ENCODE data around the gene CFD. TPM values are rescaled to one million over a fixed set of nuclear protein-coding genes. Genes with fewer than 3 reads are reported as not detected.

The CFD gene
- polyA plus RNA-seq, 1 donor from 2014 or later, result 5.3 TPM

DNA sequence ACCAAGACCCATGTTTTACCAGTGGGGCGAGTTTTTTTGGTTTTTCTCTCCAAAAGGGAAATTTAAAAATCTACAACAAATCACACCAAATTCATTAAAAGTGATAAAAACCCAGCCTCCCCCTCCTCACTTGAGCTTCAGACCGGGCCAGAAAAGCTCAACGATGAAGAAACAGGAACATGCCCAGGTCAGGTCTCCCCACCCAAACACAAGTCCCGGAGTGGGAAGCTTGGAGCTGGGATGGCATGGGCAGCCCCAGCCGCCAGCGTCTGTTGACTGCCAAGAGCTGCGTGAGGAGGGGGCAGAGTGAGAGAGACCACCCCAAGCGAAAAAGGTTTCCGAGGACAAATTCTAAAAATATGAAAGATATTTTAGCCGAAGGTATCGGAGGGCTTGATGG, 37.5 kb downstream of the CFD start:
- no peaks in the 10 kb centered on the region for H4K20me1 ChIP-seq (ENCODE audit: insufficient read depth)
- H3K27ac ChIP-seq (ENCODE audit: low read length), result no peak overlapping the region
- H3K27me3 ChIP-seq (ENCODE audit: insufficient read depth, low read depth, low read length), result no peaks in the 10 kb centered on the region
- no peaks in the 10 kb centered on the region for H3K36me3 ChIP-seq (ENCODE audit: insufficient read depth, low read length)
- no peak overlapping the region for H3K4me3 ChIP-seq (ENCODE audit: low read length)
- no peaks in the 10 kb centered on the region for H3K9me2 ChIP-seq (ENCODE audit: insufficient read depth, low read length)
- peaks cover 5% of the 10 kb centered on the region for H3K79me2 ChIP-seq (replicated peaks; ENCODE audit: insufficient read depth, low read length)
- no peak overlapping the region for H3K9ac ChIP-seq (ENCODE audit: low read length)
- TF ChIP-seq RAD21 (conservative IDR thresholded peaks at IDR 0.05) (no peak), EZH2 (IDR thresholded peaks at IDR 0.05; ENCODE audit: borderline replicate concordance, insufficient read depth, low read length, poor library complexity, severe bottlenecking) (no peak), SMC3 (conservative IDR thresholded peaks at IDR 0.05; ENCODE audit: poor library complexity) (no peak), POLR2AphosphoS5 (IDR thresholded peaks at IDR 0.05) (no peak), MXI1 (conservative IDR thresholded peaks at IDR 0.05; ENCODE audit: poor library complexity, severe bottlenecking) (no peak), TAF1 (IDR thresholded peaks at IDR 0.05; ENCODE audit: low read depth) (no peak), EP300 (conservative IDR thresholded peaks at IDR 0.05; ENCODE audit: poor library complexity, severe bottlenecking) (no peak)
- TF ChIP-seq, protein P1, sequence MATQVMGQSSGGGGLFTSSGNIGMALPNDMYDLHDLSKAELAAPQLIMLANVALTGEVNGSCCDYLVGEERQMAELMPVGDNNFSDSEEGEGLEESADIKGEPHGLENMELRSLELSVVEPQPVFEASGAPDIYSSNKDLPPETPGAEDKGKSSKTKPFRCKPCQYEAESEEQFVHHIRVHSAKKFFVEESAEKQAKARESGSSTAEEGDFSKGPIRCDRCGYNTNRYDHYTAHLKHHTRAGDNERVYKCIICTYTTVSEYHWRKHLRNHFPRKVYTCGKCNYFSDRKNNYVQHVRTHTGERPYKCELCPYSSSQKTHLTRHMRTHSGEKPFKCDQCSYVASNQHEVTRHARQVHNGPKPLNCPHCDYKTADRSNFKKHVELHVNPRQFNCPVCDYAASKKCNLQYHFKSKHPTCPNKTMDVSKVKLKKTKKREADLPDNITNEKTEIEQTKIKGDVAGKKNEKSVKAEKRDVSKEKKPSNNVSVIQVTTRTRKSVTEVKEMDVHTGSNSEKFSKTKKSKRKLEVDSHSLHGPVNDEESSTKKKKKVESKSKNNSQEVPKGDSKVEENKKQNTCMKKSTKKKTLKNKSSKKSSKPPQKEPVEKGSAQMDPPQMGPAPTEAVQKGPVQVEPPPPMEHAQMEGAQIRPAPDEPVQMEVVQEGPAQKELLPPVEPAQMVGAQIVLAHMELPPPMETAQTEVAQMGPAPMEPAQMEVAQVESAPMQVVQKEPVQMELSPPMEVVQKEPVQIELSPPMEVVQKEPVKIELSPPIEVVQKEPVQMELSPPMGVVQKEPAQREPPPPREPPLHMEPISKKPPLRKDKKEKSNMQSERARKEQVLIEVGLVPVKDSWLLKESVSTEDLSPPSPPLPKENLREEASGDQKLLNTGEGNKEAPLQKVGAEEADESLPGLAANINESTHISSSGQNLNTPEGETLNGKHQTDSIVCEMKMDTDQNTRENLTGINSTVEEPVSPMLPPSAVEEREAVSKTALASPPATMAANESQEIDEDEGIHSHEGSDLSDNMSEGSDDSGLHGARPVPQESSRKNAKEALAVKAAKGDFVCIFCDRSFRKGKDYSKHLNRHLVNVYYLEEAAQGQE (IDR thresholded peaks at IDR 0.05; ENCODE audit: borderline replicate concordance), result no peak
- TF ChIP-seq, protein P2, sequence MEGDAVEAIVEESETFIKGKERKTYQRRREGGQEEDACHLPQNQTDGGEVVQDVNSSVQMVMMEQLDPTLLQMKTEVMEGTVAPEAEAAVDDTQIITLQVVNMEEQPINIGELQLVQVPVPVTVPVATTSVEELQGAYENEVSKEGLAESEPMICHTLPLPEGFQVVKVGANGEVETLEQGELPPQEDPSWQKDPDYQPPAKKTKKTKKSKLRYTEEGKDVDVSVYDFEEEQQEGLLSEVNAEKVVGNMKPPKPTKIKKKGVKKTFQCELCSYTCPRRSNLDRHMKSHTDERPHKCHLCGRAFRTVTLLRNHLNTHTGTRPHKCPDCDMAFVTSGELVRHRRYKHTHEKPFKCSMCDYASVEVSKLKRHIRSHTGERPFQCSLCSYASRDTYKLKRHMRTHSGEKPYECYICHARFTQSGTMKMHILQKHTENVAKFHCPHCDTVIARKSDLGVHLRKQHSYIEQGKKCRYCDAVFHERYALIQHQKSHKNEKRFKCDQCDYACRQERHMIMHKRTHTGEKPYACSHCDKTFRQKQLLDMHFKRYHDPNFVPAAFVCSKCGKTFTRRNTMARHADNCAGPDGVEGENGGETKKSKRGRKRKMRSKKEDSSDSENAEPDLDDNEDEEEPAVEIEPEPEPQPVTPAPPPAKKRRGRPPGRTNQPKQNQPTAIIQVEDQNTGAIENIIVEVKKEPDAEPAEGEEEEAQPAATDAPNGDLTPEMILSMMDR (IDR thresholded peaks at IDR 0.05; ENCODE audit: poor library complexity, severe bottlenecking), result no peak
- no peaks in the 10 kb centered on the region for H3F3A ChIP-seq (ENCODE audit: insufficient read depth, low read length, poor library complexity, severe bottlenecking)
- H2AFZ ChIP-seq (ENCODE audit: low read depth, low read length), result no peak overlapping the region
- H3K9me3 ChIP-seq (ENCODE audit: low read length), result no peaks in the 10 kb centered on the region
- no peak overlapping the region for H3K4me2 ChIP-seq (ENCODE audit: low read length)

DNA sequence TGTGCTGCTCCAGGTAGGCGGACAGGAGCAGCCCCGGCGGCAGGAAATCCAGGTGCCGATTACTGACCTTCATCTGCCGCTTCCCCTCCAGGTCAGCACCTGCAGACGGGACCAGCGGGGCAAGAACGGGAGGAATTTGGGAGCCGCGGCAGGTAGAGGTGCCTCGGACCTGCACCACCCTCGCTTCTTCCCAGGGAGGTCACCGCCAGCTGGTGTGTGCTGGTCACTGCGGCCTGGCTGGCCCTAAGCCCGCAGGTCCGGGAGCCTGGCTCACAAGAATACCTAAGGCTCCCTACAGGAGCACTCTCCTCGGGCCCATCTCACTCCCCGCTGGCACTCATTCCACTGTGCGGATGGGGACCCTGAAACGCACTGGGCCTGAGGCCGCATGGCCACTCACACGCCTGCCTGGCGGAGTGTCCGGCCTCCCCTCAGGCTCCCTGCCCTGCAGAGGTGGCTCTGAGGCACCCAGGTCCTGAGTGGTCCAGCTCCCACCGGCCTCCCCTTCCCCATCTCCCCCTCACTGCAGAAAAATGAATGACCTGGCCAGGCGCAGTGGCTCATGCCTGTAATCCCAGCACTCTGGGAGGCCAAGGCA, 38.1 kb downstream of the CFD start:
- Histone ChIP-seq H2AFZ (ENCODE audit: low read depth, low read length) (no peak overlapping the region), H3K9me3 (ENCODE audit: low read length) (no peaks in the 10 kb centered on the region), H3F3A (ENCODE audit: insufficient read depth, low read length, poor library complexity, severe bottlenecking) (no peaks in the 10 kb centered on the region), H3K79me2 (replicated peaks; ENCODE audit: insufficient read depth, low read length) (no peaks in the 10 kb centered on the region), H3K36me3 (ENCODE audit: insufficient read depth, low read length) (no peaks in the 10 kb centered on the region), H3K4me3 (ENCODE audit: low read length) (no peak overlapping the region), H3K4me2 (ENCODE audit: low read length) (no peak overlapping the region), H3K9me2 (ENCODE audit: insufficient read depth, low read length) (no peaks in the 10 kb centered on the region), H3K27me3 (ENCODE audit: insufficient read depth, low read depth, low read length) (no peaks in the 10 kb centered on the region), H3K9ac (ENCODE audit: low read length) (no peak overlapping the region), H4K20me1 (ENCODE audit: insufficient read depth) (no peaks in the 10 kb centered on the region), H3K27ac (ENCODE audit: low read length) (no peak overlapping the region)
- TF ChIP-seq, protein P2 (IDR thresholded peaks at IDR 0.05; ENCODE audit: poor library complexity, severe bottlenecking), result no peak
- TF ChIP-seq, protein P1 (IDR thresholded peaks at IDR 0.05; ENCODE audit: borderline replicate concordance), result no peak
- TF ChIP-seq RAD21 (conservative IDR thresholded peaks at IDR 0.05) (no peak), EZH2 (IDR thresholded peaks at IDR 0.05; ENCODE audit: borderline replicate concordance, insufficient read depth, low read length, poor library complexity, severe bottlenecking) (no peak), EP300 (conservative IDR thresholded peaks at IDR 0.05; ENCODE audit: poor library complexity, severe bottlenecking) (no peak), POLR2AphosphoS5 (IDR thresholded peaks at IDR 0.05) (no peak), TAF1 (IDR thresholded peaks at IDR 0.05; ENCODE audit: low read depth) (no peak), MXI1 (conservative IDR thresholded peaks at IDR 0.05; ENCODE audit: poor library complexity, severe bottlenecking) (no peak), SMC3 (conservative IDR thresholded peaks at IDR 0.05; ENCODE audit: poor library complexity) (no peak)
